Activated T-cell treated with anti-CD3 and anti-CD28 coated beads, Interleukin-2, amount 50 U/mL, for 4 hours (primary cell): Measurements from ENCODE around the gene NOX1. TPM values are rescaled to one million over a fixed set of nuclear protein-coding genes. Genes with fewer than 3 reads are reported as not detected.

Experiments used
- ATAC-seq, 2 donors: fragments of 200-7000 bp; cut with Tn5 transposase; one replicate each; pipeline ENCODE4 v1.10.0; 2021
- DNase-seq: peaks from one replicate; pipeline ENCODE4 v3.0.0-alpha.2; 2020
- H3K27me3 Mint-ChIP-seq: one replicate; pipeline ENCODE4 v1.8.0; 2021; ENCODE audit warnings: low read depth, mixed read lengths
- H3K36me3 Mint-ChIP-seq: one replicate; pipeline ENCODE4 v1.8.0; 2022; ENCODE audit warnings: mixed read lengths; ENCODE audit not compliant: insufficient read depth
- H3K4me1 Mint-ChIP-seq: one replicate; pipeline ENCODE4 v1.8.0; 2021; ENCODE audit warnings: low read depth, mixed read lengths
- H3K4me3 Mint-ChIP-seq: one replicate; pipeline ENCODE4 v1.8.0; 2021; ENCODE audit warnings: mild to moderate bottlenecking, moderate library complexity, mixed read lengths
- H3K9me3 Mint-ChIP-seq: one replicate; pipeline ENCODE4 v1.8.0; 2021; ENCODE audit warnings: mixed read lengths
- total RNA-seq, 3 donors: library from RNA; stranded (reverse); gene quantifications; one replicate each; pipeline ENCODE4 v1.2.1, GENCODE V29; 2021

The NOX1 gene
- not detected for total RNA-seq

DNA sequence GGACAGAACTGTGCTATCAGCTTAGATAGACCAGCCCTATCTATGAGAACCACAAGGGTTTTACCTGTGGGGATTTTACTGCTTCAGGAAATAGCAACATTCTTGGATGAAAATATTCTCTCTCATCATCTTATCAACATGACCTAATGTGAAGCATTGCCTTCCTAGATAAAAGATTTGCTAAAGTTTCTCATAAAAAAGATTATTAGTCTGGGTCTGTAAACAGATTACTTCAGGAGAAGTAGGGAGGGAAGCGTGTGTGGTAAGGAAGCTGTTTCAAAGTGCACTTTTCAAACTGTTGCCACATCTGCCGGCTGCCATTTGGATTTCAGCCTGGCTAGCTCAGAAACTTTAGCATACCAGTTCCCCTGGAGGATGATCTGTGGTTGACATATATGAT, at the start of gene NOX1:
Gene NOX1 (minus strand): TSS at position 35 of the 400 bp plus-strand sequence. CDS start 220 bp downstream, outside the sequence.
- no peak for DNase-seq
- Mint-ChIP-seq H3K4me1 (no peaks in the 10 kb centered on the region), H3K27me3 (peaks cover 3% of the 10 kb centered on the region), H3K36me3 (no peaks in the 10 kb centered on the region), H3K4me3 (no peak within 1 kb of the TSS), H3K9me3 (no peaks in the 10 kb centered on the region)
- no peak for ATAC-seq

DNA sequence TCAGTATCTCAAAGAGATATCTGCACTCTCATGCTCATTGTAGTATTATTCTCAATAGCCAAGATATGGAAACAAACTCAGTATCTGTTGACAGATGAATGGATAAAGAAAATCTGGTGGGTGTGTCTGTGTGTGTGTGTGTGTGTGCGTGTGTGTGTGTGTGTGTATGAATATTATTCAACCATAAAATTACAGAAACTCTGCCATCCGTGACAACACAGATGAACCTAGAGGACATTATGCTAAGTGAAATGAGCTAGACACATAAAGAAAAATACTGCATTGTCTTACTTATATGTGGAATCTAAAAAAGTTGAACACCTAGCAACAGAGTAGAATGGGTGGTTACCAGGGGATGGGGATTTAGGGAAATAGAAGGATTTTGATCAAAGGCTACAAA, 41.4 kb upstream of the NOX1 start:
- Mint-ChIP-seq H3K4me3 (no peak overlapping the region), H3K27me3 (no peaks in the 10 kb centered on the region), H3K9me3 (no peaks in the 10 kb centered on the region), H3K36me3 (no peaks in the 10 kb centered on the region), H3K4me1 (no peaks in the 10 kb centered on the region)
- no peak for ATAC-seq
- no peak for DNase-seq

DNA sequence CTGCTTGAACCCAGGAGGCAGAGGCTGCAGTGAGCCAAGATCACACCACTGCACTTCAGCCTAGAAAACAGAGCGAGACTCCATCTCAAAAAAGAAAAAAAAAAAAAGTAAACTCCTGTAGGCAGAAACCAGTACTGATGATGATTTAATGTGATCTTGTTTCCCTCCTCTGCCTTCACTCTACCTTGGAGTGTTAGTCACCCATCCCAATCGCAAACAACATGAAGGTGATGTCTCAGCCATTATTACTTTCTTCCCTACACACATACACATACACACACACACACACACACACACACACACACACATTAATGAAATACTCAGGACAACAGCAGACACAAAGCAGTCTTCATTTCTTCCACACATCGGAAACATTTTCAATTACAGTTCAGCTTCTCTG, 39.0 kb upstream of the NOX1 start:
- Mint-ChIP-seq H3K27me3 (no peaks in the 10 kb centered on the region), H3K36me3 (no peaks in the 10 kb centered on the region), H3K4me3 (no peak overlapping the region), H3K4me1 (no peaks in the 10 kb centered on the region), H3K9me3 (no peaks in the 10 kb centered on the region)
- ATAC-seq (no peak), DNase-seq (no peak)

DNA sequence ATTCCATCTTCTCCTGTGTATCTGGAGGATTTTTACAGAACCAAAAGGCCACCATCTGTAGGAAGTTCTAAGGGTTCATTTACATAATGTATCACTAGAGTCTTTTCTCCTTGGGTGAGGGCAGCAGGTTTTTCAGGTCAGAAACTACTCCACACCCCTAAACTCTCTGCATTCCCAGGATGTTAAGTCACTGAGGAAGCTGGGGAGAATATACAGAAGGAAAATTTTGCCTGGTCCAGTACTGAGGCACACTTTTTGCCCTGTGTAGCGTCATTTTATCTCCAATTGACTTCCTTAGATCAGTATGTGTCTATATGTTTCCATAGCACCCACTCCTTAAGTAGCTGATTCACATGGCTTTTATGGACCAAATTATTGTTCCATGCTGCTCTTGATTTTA, 37.6 kb upstream of the NOX1 start:
- H3K27me3 Mint-ChIP-seq = no peaks in the 10 kb centered on the region
- H3K4me3 Mint-ChIP-seq = no peak overlapping the region

DNA sequence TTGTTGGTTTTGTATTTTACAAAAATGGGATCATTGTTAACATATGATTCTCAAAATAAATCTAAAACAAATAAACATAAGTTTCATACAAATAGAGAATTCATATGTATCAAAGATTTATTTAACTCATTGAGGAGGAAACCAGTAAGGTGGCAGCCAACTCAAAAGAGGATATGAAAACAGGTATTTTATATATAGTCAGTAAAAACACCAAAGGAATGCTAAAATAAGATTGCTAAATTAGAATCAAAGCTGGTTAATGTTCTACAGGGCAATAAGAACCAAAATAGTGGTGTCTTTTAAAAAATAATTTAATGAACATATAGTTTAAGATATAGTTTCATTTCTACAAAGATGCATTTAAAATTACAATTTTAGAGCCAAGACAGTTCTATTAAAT, 31.5 kb upstream of the NOX1 start:
- ATAC-seq (no peak), DNase-seq (no peak)
- Mint-ChIP-seq H3K9me3 (no peaks in the 10 kb centered on the region), H3K36me3 (no peaks in the 10 kb centered on the region), H3K4me1 (no peaks in the 10 kb centered on the region), H3K4me3 (no peak overlapping the region), H3K27me3 (no peaks in the 10 kb centered on the region)

More for the DNA sequence above, 37.6 kb upstream of the NOX1 start:
- DNase-seq (no peak), ATAC-seq (no peak)
- Mint-ChIP-seq H3K9me3 (no peaks in the 10 kb centered on the region), H3K4me1 (no peaks in the 10 kb centered on the region), H3K36me3 (no peaks in the 10 kb centered on the region)

DNA sequence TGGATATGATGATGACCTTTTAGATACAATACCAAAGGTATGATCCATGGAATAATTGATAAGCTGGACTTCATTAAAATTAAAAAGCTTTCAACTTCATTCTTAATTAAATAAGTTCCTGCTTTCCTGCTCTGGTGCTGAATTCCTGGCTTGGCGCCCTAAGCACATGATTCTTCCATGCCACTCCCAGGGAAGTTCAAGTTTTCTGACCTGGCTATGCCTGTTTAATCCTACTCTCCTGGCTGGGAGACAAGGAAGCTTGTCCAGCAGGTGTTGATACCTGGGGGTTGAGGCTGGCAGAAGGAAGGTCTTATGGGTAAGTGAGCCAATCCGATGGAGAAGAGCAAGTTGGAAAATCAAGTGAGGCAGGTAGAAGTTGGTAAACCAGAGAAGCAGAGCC, 30.3 kb upstream of the NOX1 start:
- DNase-seq (no peak), ATAC-seq (no peak)
- no peak overlapping the region for H3K4me3 Mint-ChIP-seq
- no peaks in the 10 kb centered on the region for H3K4me1 Mint-ChIP-seq
- no peaks in the 10 kb centered on the region for H3K27me3 Mint-ChIP-seq
- no peaks in the 10 kb centered on the region for H3K36me3 Mint-ChIP-seq
- H3K9me3 Mint-ChIP-seq = no peaks in the 10 kb centered on the region

DNA sequence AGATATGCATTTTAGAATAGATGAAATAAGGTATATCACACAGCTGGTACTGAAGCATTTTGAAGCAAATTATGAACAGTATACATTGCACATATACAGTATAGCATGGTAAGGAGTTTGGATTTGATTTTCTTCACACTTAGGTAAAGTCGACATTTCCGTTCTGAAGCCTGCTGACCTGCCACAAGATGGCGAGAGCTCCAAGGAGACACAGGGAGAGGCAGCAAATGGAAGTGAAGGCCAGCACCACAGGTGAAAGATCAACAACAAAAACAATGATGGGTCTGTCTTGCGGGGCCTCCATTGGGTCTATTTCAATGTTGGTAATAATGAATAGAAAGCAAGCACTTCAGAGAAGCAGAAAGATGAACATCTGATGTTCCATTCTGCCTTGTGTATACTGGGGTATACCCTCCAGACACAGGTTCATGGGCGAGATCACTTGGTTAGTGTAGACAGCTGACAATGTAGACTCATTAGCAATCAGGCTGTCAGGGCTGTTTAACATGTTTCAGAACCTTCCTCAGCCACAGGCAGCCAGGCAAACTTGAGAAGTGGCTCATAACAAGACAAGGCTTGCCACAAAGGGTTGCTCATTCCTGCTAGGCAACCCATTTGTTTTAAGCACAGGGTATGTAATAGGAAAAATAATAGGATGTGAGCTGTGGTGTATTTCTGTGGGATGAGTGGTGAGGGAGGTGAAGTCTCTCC, 21.4 kb upstream of the NOX1 start:
- no peaks in the 10 kb centered on the region for H3K36me3 Mint-ChIP-seq
- H3K4me1 Mint-ChIP-seq = no peaks in the 10 kb centered on the region
- ATAC-seq (peak in 1 of 2 donors; percentile 38), DNase-seq (no peak)
- H3K4me3 Mint-ChIP-seq = no peak overlapping the region
- no peaks in the 10 kb centered on the region for H3K27me3 Mint-ChIP-seq
- H3K9me3 Mint-ChIP-seq = no peaks in the 10 kb centered on the region

DNA sequence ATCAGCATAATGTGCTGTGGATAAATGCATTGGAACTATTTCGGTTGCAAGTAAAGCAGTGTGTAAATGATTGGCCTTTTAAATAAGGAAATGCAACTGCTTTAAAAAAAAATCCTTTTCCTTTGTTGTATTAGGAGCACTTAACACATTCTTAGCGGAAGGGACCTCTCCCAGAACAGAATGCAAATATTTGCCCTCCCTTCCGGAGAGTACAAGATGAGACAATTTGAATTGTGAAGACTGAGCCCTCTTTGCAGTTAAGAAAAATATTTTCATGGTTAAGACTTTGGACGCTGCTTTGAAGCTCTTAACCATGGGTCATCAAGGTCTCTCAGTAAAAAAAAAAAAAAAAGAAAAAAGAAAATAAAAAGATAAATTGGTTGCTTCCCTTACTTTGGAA, 9.5 kb upstream of the NOX1 start:
- DNase-seq (no peak), ATAC-seq (no peak)
- Mint-ChIP-seq H3K9me3 (no peaks in the 10 kb centered on the region), H3K27me3 (no peaks in the 10 kb centered on the region), H3K4me3 (no peak overlapping the region), H3K4me1 (peaks cover 3% of the 10 kb centered on the region), H3K36me3 (no peaks in the 10 kb centered on the region)

DNA sequence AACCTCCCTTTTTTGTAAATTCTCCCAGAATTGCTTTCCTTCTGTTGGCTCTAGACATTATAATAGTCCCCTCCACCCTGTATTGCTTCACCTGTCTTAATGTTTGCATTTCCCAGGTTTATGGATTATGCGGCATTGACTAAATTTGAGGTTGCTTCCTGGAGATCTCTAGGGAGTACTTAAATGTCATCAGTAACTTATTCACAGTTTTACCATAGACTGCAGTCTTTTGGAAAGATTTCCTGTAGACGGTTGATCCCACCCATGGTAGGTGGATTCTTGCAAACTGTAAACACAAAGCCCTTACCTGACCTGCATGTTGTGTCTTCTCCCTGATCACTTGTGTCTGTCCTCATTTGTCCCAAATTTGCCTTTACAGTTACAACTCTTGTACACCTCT, 6.2 kb upstream of the NOX1 start:
- Mint-ChIP-seq H3K4me1 (peaks cover 3% of the 10 kb centered on the region), H3K36me3 (no peaks in the 10 kb centered on the region), H3K9me3 (no peaks in the 10 kb centered on the region), H3K27me3 (peaks cover 3% of the 10 kb centered on the region), H3K4me3 (no peak overlapping the region)
- DNase-seq = no peak
- no peak for ATAC-seq

DNA sequence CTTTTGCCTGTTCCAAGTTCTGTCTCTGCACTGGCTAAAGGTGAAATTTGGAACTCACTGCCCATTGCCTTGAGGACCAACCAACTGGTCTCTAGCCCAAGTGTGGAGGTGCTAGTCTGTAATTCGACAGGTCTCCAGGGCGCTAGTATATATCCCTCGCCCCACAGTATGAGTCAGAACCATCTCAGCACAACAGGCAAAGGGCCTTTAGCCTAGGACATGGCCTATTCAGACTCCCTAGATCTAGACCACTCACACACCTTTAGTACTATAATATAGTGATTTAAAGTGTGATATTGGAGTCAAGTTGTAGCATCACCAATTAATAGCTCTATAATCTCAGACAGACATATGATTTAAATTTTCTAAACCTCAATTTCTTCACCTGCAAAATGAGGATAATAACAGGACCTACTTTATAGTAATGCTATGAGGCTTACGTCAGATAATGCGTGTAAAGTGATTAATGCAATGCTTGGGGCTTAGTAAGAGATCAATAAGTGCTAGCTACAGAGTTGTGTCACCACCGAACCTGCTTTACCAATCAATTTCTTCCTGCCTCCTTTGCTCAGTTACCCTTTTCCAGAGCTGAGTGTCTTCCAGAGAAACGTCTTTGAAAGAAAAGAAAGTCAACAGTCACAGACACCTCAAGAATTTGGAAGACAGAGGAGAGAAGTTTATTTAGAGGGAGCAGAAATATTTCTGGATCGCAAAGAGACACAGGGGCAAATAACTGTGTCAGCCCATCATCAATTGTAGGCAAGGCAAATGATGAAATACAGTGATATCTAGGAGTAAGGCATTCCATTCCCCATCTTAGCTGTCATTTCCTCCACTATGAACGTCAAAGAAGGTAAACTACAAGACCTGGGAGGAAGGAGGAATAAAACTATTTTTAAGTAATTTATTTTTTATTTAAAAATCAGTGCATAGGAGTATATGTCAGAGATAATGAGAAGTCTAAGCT, 2.3 kb downstream of the NOX1 start:
- no peaks in the 10 kb centered on the region for H3K4me1 Mint-ChIP-seq
- no peaks in the 10 kb centered on the region for H3K36me3 Mint-ChIP-seq
- no peaks in the 10 kb centered on the region for H3K9me3 Mint-ChIP-seq
- DNase-seq (no peak), ATAC-seq (no peak)
- no peak overlapping the region for H3K4me3 Mint-ChIP-seq
- H3K27me3 Mint-ChIP-seq = no peaks in the 10 kb centered on the region

DNA sequence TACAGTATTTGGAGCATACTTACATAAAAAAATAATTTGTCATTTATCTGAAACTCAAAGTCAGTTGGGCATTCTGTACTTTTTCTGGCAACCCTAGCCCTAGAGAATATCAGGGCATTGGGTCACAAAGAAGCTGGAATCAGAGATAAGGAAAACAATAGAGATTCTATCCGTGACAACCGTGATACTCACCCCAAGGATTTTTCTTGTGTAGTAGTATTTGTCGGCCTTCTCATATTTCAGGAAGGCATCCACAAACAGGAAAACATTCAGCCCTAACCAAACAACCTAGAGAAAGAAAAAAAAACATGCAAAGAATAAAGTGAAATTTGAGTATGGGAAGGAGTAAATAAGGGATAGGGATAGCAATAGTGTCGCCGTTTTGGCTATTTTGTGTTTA, 3.6 kb downstream of the NOX1 start:
- Mint-ChIP-seq H3K36me3 (no peaks in the 10 kb centered on the region), H3K4me3 (no peak overlapping the region), H3K9me3 (no peaks in the 10 kb centered on the region), H3K4me1 (no peaks in the 10 kb centered on the region), H3K27me3 (no peaks in the 10 kb centered on the region)
- DNase-seq = no peak
- ATAC-seq = no peak

DNA sequence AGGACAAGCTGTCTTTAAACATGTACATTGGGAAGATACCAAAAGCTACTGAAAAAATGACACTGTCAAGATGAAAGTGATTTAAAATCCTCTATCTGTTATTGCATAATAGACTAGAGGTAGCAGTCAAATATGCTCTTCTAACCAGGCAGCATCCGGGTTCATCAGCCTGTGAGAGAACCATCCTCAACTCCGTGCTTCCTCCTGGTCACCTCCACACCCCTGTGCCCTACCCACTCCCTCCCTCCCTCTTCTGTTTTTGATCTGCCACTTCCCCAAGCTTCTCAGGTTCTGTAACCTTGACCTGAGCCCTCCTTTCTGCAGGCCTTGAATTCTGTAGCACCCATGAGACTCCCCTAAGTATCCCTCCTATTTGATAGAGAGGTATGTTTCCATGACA, 5.9 kb downstream of the NOX1 start:
- Mint-ChIP-seq H3K9me3 (no peaks in the 10 kb centered on the region), H3K4me1 (no peaks in the 10 kb centered on the region)
- no peak for DNase-seq

DNA sequence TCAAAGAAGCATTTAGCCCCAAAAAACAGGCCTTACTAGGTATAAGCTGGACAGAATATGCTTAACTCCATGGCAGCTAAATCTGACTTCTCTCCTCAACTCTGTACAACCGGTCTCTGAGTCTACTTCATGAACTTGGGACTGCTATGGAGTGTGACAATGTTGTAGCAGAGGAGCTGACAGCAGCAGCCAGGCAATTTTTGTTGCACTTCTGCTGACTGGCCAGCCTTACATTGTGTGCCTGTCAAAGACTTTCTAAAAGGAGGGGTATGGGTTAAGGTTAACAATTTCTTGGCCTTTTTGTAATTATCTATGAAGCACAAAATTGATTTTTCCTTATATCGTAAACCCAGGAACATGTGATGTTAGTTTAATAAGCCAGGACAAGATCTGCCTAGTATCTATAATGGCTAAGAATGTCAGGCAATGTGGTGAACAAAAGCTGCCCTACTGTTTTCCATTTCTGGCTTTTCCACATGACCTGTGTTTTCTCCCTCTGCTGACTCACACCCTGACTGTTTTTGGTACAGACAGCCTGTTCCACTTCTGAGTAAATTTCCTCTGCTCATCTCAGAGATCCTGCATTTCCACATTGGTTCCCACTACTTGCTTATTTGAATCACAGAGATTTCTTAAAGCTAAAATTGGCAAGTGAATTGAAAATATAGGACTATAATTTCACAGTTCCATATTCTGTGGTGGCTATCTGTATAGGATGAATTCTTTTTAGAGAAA, 9.3 kb downstream of the NOX1 start:
- Mint-ChIP-seq H3K4me1 (no peaks in the 10 kb centered on the region), H3K36me3 (no peaks in the 10 kb centered on the region), H3K27me3 (no peaks in the 10 kb centered on the region), H3K9me3 (no peaks in the 10 kb centered on the region), H3K4me3 (no peak overlapping the region)
- DNase-seq (no peak), ATAC-seq (no peak)

More for the DNA sequence above, 5.9 kb downstream of the NOX1 start:
- no peaks in the 10 kb centered on the region for H3K36me3 Mint-ChIP-seq
- no peak overlapping the region for H3K4me3 Mint-ChIP-seq
- no peaks in the 10 kb centered on the region for H3K27me3 Mint-ChIP-seq
- no peak for ATAC-seq

DNA sequence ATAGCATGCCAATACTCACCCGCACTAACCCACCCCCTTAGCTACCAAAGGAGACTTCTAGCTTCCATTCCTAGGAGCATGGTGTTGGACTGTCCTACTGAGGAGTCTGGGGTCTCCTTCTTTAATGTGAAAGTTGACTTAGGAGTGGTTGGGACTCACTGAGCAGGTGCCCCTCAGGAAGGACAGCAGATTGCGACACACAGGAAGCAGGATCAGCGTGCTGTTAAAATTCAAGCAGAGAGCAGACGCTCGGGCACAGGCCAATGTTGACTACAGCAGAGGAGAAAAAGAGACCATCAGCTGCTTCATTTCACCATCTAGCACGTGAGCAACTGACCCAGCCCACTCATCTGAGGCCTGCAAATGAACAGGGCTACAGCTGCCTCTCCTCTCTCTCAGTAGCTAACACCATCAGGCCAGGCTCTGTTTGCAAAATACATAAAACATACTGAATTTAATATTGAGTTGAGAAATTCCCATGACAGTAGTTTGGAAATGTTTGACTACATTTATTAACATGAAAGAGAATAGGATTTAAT, 10.8 kb downstream of the NOX1 start:
- Mint-ChIP-seq H3K9me3 (no peaks in the 10 kb centered on the region), H3K4me1 (no peaks in the 10 kb centered on the region), H3K27me3 (no peaks in the 10 kb centered on the region), H3K4me3 (no peak overlapping the region), H3K36me3 (no peaks in the 10 kb centered on the region)
- ATAC-seq = no peak
- DNase-seq = no peak
